Eye (tissue), 1 donor: Measurements from ENCODE around the gene CCDC6.
A peak's percentile ranks its signal among the peaks of the same experiment; 100 is the strongest.
"Not testable (repeated sequence)": the region's sequence is repeated elsewhere in the genome, so short reads cannot be mapped to it uniquely, and the experiment has no call there.

ENCODE experiments used
- DNase-seq: peaks from one replicate; pipeline ENCODE4 v3.0.0-alpha.2; 2015

Gene CCDC6

GRCh38 chr10:59906417-59907202, at the start of gene CCDC6:
CCDC6 (minus strand) TSS chr10:59906556; CDS start chr10:59906424, 132 bp downstream.
- peak; percentile 97 for DNase-seq

- no peak for DNase-seq
Observed at GRCh38 chr10:59954296-59954695, 47.9 kb upstream of the CCDC6 start.

GRCh38 chr10:59953711-59954110, 47.4 kb upstream of the CCDC6 start:
- DNase-seq = not testable (repeated sequence)

- DNase-seq = no peak
Observed at GRCh38 chr10:59950105-59950504, 43.7 kb upstream of the CCDC6 start.

- no peak for DNase-seq
Observed at GRCh38 chr10:59949608-59950007, 43.3 kb upstream of the CCDC6 start.

GRCh38 chr10:59945991-59946390, 39.6 kb upstream of the CCDC6 start:
- no peak for DNase-seq

- no peak for DNase-seq
Observed at GRCh38 chr10:59945590-59945989, 39.2 kb upstream of the CCDC6 start.

GRCh38 chr10:59944339-59944935, 38.1 kb upstream of the CCDC6 start:
- DNase-seq = no peak

- DNase-seq = no peak
Observed at GRCh38 chr10:59942556-59942955, 36.2 kb upstream of the CCDC6 start.

- no peak for DNase-seq
Observed at GRCh38 chr10:59937720-59938119, 31.4 kb upstream of the CCDC6 start.

GRCh38 chr10:59934701-59935100, 28.3 kb upstream of the CCDC6 start:
- DNase-seq = no peak

GRCh38 chr10:59930788-59931521, 24.6 kb upstream of the CCDC6 start:
- DNase-seq = not testable (repeated sequence)

- no peak for DNase-seq
Observed at GRCh38 chr10:59926086-59926485, 19.7 kb upstream of the CCDC6 start.

GRCh38 chr10:59922907-59923306, 16.6 kb upstream of the CCDC6 start:
- DNase-seq = no peak

GRCh38 chr10:59917922-59918321, 11.6 kb upstream of the CCDC6 start:
- DNase-seq = no peak

- no peak for DNase-seq
Observed at GRCh38 chr10:59913547-59914237, 7.3 kb upstream of the CCDC6 start.

- DNase-seq = no peak
Observed at GRCh38 chr10:59910867-59911266, 4.5 kb upstream of the CCDC6 start.

GRCh38 chr10:59909815-59910214, 3.5 kb upstream of the CCDC6 start:
- DNase-seq = no peak

GRCh38 chr10:59908808-59909143, 2.4 kb upstream of the CCDC6 start:
- no peak for DNase-seq

GRCh38 chr10:59907918-59908807, 1.8 kb upstream of the CCDC6 start:
- DNase-seq = peak; percentile 91

GRCh38 chr10:59907537-59907917, 1.2 kb upstream of the CCDC6 start:
- no peak for DNase-seq

GRCh38 chr10:59905731-59906416, 482 bp downstream of the CCDC6 start:
- no peak for DNase-seq
